Measurements from ENCODE around the gene TMEM201. TPM values are rescaled to one million over a fixed set of nuclear protein-coding genes. Genes with fewer than 3 reads are reported as not detected.

Gene TMEM201
- polyA plus RNA-seq, 2 of the 4 experiments (the other 2 are of a cell fraction) = 1.9 to 8.7 TPM

DNA sequence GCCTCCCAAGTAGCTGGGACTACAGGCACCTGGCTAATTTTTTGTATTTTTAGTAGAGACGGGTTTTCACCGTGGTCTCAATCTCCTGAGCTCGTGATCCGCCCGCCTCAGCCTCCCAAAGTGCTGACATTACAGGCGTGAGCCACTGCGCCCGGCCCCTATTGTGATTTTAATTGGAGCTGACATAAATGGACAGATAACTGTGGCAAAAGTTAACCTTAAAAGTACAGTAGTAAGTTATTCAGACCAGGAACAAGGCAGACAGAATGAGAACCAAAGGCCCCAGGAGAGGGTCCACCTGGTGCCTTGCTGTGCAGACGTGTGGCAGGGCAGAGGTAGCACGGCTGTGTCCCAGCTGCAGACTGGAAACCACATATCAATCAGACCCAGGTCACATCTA, 11.0 kb downstream of the TMEM201 start:
- Histone ChIP-seq H3K4me2 (no peak overlapping the region), H3K4me1 (no peaks in the 10 kb centered on the region), H3K9me3 (no peaks in the 10 kb centered on the region), H3K27ac (no peak overlapping the region), H3K4me3 (no peak overlapping the region)
- TF ChIP-seq EHF (CRISPR knock-in tag; IDR thresholded peaks at IDR 0.05) (no peak), JUN (IDR thresholded peaks at IDR 0.05) (no peak), NR3C1 (IDR thresholded peaks at IDR 0.05) (no peak), HEYL (CRISPR knock-in tag; IDR thresholded peaks at IDR 0.05) (no peak), TP53 (CRISPR knock-in tag; IDR thresholded peaks at IDR 0.05) (no peak), GATA3 (IDR thresholded peaks at IDR 0.05; ENCODE audit: borderline replicate concordance) (no peak), RFX5 (IDR thresholded peaks at IDR 0.05) (no peak)
- TF ChIP-seq, protein P1, sequence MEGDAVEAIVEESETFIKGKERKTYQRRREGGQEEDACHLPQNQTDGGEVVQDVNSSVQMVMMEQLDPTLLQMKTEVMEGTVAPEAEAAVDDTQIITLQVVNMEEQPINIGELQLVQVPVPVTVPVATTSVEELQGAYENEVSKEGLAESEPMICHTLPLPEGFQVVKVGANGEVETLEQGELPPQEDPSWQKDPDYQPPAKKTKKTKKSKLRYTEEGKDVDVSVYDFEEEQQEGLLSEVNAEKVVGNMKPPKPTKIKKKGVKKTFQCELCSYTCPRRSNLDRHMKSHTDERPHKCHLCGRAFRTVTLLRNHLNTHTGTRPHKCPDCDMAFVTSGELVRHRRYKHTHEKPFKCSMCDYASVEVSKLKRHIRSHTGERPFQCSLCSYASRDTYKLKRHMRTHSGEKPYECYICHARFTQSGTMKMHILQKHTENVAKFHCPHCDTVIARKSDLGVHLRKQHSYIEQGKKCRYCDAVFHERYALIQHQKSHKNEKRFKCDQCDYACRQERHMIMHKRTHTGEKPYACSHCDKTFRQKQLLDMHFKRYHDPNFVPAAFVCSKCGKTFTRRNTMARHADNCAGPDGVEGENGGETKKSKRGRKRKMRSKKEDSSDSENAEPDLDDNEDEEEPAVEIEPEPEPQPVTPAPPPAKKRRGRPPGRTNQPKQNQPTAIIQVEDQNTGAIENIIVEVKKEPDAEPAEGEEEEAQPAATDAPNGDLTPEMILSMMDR (IDR thresholded peaks at IDR 0.05) = no peak
- TF ChIP-seq, protein P2, sequence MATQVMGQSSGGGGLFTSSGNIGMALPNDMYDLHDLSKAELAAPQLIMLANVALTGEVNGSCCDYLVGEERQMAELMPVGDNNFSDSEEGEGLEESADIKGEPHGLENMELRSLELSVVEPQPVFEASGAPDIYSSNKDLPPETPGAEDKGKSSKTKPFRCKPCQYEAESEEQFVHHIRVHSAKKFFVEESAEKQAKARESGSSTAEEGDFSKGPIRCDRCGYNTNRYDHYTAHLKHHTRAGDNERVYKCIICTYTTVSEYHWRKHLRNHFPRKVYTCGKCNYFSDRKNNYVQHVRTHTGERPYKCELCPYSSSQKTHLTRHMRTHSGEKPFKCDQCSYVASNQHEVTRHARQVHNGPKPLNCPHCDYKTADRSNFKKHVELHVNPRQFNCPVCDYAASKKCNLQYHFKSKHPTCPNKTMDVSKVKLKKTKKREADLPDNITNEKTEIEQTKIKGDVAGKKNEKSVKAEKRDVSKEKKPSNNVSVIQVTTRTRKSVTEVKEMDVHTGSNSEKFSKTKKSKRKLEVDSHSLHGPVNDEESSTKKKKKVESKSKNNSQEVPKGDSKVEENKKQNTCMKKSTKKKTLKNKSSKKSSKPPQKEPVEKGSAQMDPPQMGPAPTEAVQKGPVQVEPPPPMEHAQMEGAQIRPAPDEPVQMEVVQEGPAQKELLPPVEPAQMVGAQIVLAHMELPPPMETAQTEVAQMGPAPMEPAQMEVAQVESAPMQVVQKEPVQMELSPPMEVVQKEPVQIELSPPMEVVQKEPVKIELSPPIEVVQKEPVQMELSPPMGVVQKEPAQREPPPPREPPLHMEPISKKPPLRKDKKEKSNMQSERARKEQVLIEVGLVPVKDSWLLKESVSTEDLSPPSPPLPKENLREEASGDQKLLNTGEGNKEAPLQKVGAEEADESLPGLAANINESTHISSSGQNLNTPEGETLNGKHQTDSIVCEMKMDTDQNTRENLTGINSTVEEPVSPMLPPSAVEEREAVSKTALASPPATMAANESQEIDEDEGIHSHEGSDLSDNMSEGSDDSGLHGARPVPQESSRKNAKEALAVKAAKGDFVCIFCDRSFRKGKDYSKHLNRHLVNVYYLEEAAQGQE (IDR thresholded peaks at IDR 0.05) = no peak
- WGBS (ENCODE audit: missing lambda C conversion rate) = 97% methylated on average over 10 of the region's 10 CpGs
- ATAC-seq (no peak), DNase-seq (ENCODE audit: low read depth in 1 of 2, low spot score in 1 of 2) (no peak), FAIRE-seq (no peak)
- ChIA-PET CTCF (no interaction called here), POLR2A (no interaction called here)

DNA sequence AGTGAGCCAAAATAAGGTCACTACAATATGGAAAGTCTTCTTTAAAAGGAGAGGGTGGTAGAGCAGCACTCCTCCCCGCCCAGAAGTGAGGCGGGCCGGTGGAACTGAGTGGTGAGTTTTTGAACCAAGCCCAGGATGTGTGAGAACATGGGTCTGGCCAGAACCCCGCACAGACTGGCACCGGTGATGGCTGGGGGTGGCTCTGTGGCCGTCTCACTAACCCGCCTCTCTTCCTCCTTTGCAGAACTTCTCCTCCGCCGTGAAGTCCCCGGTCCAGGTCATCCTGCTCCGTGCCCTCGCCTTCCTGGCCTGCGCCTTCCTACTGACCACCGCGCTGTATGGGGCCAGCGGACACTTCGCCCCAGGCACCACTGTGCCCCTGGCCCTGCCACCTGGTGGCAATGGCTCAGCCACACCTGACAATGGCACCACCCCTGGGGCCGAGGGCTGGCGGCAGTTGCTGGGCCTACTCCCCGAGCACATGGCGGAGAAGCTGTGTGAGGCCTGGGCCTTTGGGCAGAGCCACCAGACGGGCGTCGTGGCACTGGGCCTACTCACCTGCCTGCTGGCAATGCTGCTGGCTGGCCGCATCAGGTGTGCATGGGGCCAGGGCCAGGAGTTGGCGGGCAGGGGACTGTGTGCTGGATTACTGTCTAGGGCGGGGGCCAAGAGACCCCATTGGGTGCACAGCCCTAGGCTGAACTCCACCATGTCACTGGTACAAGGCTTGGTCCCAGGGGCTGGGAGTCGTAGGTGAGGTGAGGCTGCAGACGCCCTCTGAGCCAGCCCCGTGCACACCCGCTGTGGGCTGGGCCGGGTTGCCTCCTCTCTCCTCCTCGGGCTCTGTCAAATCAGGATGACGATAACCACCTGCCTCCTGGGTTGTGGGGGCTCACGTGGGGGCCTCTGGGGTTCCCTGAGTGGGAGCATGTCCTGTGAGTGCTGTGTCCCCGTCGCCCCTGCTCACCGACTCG, 12.4 kb downstream of the TMEM201 start:
- Histone ChIP-seq H3K4me1 (no peaks in the 10 kb centered on the region), H3K27ac (no peak overlapping the region), H3K9me3 (no peaks in the 10 kb centered on the region), H3K4me3 (no peak overlapping the region), H3K4me2 (no peak overlapping the region)
- ATAC-seq = no peak
- CTCF ChIA-PET = no interaction called here
- TF ChIP-seq TP53 (CRISPR knock-in tag; IDR thresholded peaks at IDR 0.05) = no peak
- no peak for TF ChIP-seq MAFK (IDR thresholded peaks at IDR 0.05; ENCODE audit: partially characterized antibody)
- TF ChIP-seq KDM1A (IDR thresholded peaks at IDR 0.05; ENCODE audit: low read depth) = no peak
- no peak for TF ChIP-seq SMC3 (IDR thresholded peaks at IDR 0.05)
- TF ChIP-seq, protein P1 (IDR thresholded peaks at IDR 0.05) = no peak
- no peak for TF ChIP-seq TFCP2L1 (CRISPR knock-in tag; IDR thresholded peaks at IDR 0.05)
- TF ChIP-seq RFX5 (IDR thresholded peaks at IDR 0.05) = no peak
- no peak for TF ChIP-seq GATA3 (IDR thresholded peaks at IDR 0.05; ENCODE audit: borderline replicate concordance)
- TF ChIP-seq HDAC2 (IDR thresholded peaks at IDR 0.05) = no peak
- TF ChIP-seq HOXB13 (CRISPR knock-in tag; IDR thresholded peaks at IDR 0.05; ENCODE audit: low read depth) = no peak
- no peak for TF ChIP-seq EHMT2 (IDR thresholded peaks at IDR 0.05; ENCODE audit: low read depth)
- DNase-seq (ENCODE audit: low read depth in 1 of 2, low spot score in 1 of 2) = no peak
- POLR2A ChIA-PET = no interaction called here
- WGBS (ENCODE audit: missing lambda C conversion rate) = 91% methylated on average over 22 of the region's 39 CpGs
- no peak for FAIRE-seq

Measured in A549 (cell line).